HCT116 (cell line): ENCODE results near the gene FOXD2. TPM values are rescaled to one million over a fixed set of nuclear protein-coding genes. Genes with fewer than 3 reads are reported as not detected.

Experiments used
- ATAC-seq: fragments of 200-7000 bp; cut with Tn5 transposase; 2 replicates; pipeline ENCODE4 v1.9.1; 2020; ENCODE audit warnings: mild to moderate bottlenecking, moderate library complexity
- BruUV-seq: library from RNA; stranded (reverse); fragments of 400-500 nt; replicated peaks from 2 replicates; lab custom pipeline; 2021; lab: Mats Ljungman, UMichigan
- CTCF ChIA-PET: fragments of 300-600 bp; sonication (Branson Sonifier 250); formaldehyde crosslinking; loops from one replicate; lab custom pipeline; 2021; ENCODE audit warnings: antibody characterized with exemption; lab: Charles Lee
- POLR2A ChIA-PET: fragments of 300-600, 350-600 bp; sonication (Branson Sonifier 250); formaldehyde crosslinking; loops from one replicate; lab custom pipeline; 2021; ENCODE audit warnings: antibody characterized with exemption; lab: Charles Lee
- RAD21 ChIA-PET, 2 experiments: fragments of 300-600 bp; sonication (Branson Sonifier 250); formaldehyde crosslinking; loops; one replicate each; lab custom pipeline; 2023; ENCODE audit warnings: low total read pairs in 2 of 2; ENCODE audit not compliant: uncharacterized antibody in 2 of 2, unreplicated experiment in 2 of 2, low non-redundant PET in 1 of 2; lab: Charles Lee
- DNase-seq: peaks from one replicate; pipeline ENCODE4 v3.0.0-alpha.2; 2010; ENCODE audit warnings: low read depth, low spot score
- H2AFZ ChIP-seq: fragments of 200-600 bp; shearing (Covaris generic), sonication (generic); 2 replicates; pipeline ENCODE4 v1.6.1; 2017; ENCODE audit warnings: low read depth, mixed run types, mixed read lengths, antibody characterized with exemption, low read length; ENCODE audit not compliant: poor library complexity, severe bottlenecking
- H3K27ac ChIP-seq: 2 replicates; pipeline ENCODE4 v1.5.1; 2012; ENCODE audit warnings: low read depth, low read length
- H3K27me3 ChIP-seq: fragments of 200-600 bp; sonication (generic); 2 replicates; pipeline ENCODE4 v1.6.1; 2016; ENCODE audit warnings: mixed run types, low read length, mixed read lengths; ENCODE audit not compliant: insufficient read depth
- H3K36me3 ChIP-seq, 2 experiments: fragments of 200-500 bp in 1 of 2; fragments of 200-600 bp in 1 of 2; sonication (Bioruptor generic) in 1 of 2; sonication (generic) in 1 of 2; 2 replicates each; pipeline versions ENCODE4 v1.5.1 to v1.6.1; 2014 to 2016; ENCODE audit warnings: low read length in 2 of 2, inconsistent platforms in 1 of 2, mixed read lengths in 1 of 2, mixed run types in 1 of 2; ENCODE audit not compliant: insufficient read depth in 2 of 2, control insufficient read depth in 1 of 2
- H3K4me1 ChIP-seq, 2 experiments: fragments of 200-600 bp in 1 of 2; sonication (generic) in 1 of 2; 2 replicates each; pipeline versions ENCODE4 v1.5.1 to v1.6.1; 2012 to 2017; ENCODE audit warnings: low read length in 2 of 2, inconsistent platforms in 1 of 2, mild to moderate bottlenecking in 1 of 2, mixed read lengths in 1 of 2, mixed run types in 1 of 2, moderate library complexity in 1 of 2; ENCODE audit not compliant: insufficient read depth in 2 of 2, control insufficient read depth in 1 of 2
- H3K4me2 ChIP-seq: fragments of 200-600 bp; sonication (generic); 2 replicates; pipeline ENCODE4 v1.6.1; 2017; ENCODE audit warnings: mixed run types, low read length, mixed read lengths
- H3K4me3 ChIP-seq, 2 experiments: fragments of 200-600 bp in 1 of 2; sonication (generic) in 1 of 2; replicated peaks in 1 of 2; 2 replicates each; pipeline ENCODE4 v1.5.1; 2011 to 2016; ENCODE audit warnings: low read length in 2 of 2, control low read depth in 1 of 2, low read depth in 1 of 2, mild to moderate bottlenecking in 1 of 2, mixed read lengths in 1 of 2, mixed run types in 1 of 2
- H3K79me2 ChIP-seq: fragments of 200-600 bp; sonication (generic); 2 replicates; pipeline ENCODE4 v1.6.1; 2017; ENCODE audit warnings: mild to moderate bottlenecking, mixed run types, low read length, moderate library complexity, mixed read lengths; ENCODE audit not compliant: insufficient read depth
- H3K9ac ChIP-seq: fragments of 200-600 bp; sonication (generic); 2 replicates; pipeline ENCODE4 v1.6.1; 2016; ENCODE audit warnings: low read length, mixed read lengths
- H3K9me2 ChIP-seq: fragments of 200-600 bp; sonication (generic), shearing (Covaris generic); 2 replicates; pipeline ENCODE4 v1.6.1; 2017; ENCODE audit warnings: mixed run types, mild to moderate bottlenecking, moderate library complexity; ENCODE audit not compliant: insufficient read depth
- H3K9me3 ChIP-seq, 2 experiments: fragments of 200-500 bp in 1 of 2; fragments of 200-600 bp in 1 of 2; sonication (Bioruptor generic) in 1 of 2; sonication (generic) in 1 of 2; 2 replicates each; pipeline ENCODE4 v1.6.1; 2014 to 2017; ENCODE audit warnings: low read length in 2 of 2, mixed read lengths in 2 of 2, inconsistent platforms in 1 of 2, low read depth in 1 of 2, mild to moderate bottlenecking in 1 of 2, mixed run types in 1 of 2, moderate library complexity in 1 of 2; ENCODE audit not compliant: control insufficient read depth in 1 of 2, insufficient read depth in 1 of 2
- H4K20me1 ChIP-seq: fragments of 200-600 bp; sonication (generic), shearing (Covaris generic); 2 replicates; pipeline ENCODE4 v1.6.1; 2017; ENCODE audit warnings: mixed run types, mild to moderate bottlenecking, moderate library complexity; ENCODE audit not compliant: insufficient read depth
- ATF3 ChIP-seq: IDR thresholded peaks from 2 replicates; pipeline ENCODE4 v1.6.1; 2012
- CEBPB ChIP-seq: IDR thresholded peaks from 2 replicates; pipeline ENCODE4 v1.6.1; 2012; ENCODE audit warnings: low read depth
- EGR1 ChIP-seq: IDR thresholded peaks from 2 replicates; pipeline ENCODE4 v1.6.1; 2012; ENCODE audit warnings: low read depth
- ELF1 ChIP-seq: IDR thresholded peaks from 2 replicates; pipeline ENCODE4 v1.6.1; 2012; ENCODE audit warnings: low read depth, borderline replicate concordance
- EZH2phosphoT487 ChIP-seq: fragments of 200-600 bp; IDR thresholded peaks from 2 replicates; pipeline ENCODE4 v1.6.1; 2018; ENCODE audit warnings: antibody characterized with exemption, borderline replicate concordance
- FOSL1 ChIP-seq: IDR thresholded peaks from 2 replicates; pipeline ENCODE4 v1.6.1; 2012; ENCODE audit warnings: low read depth
- JUND ChIP-seq: IDR thresholded peaks from 2 replicates; pipeline ENCODE4 v1.6.1; 2012
- POLR2AphosphoS5 ChIP-seq: IDR thresholded peaks from 2 replicates; pipeline ENCODE4 v1.6.1; 2011; ENCODE audit warnings: mild to moderate bottlenecking, low read depth, low read length, moderate library complexity
- SIN3A ChIP-seq: IDR thresholded peaks from 2 replicates; pipeline ENCODE4 v1.6.1; 2012; ENCODE audit warnings: low read depth
- TCF7L2 ChIP-seq: IDR thresholded peaks from 2 replicates; pipeline ENCODE4 v1.7.0; 2011; ENCODE audit warnings: borderline replicate concordance, inconsistent platforms; ENCODE audit not compliant: insufficient read depth, insufficient read length; ENCODE audit errors: extremely low read depth
- ZFX ChIP-seq: fragments of 450-650 bp; IDR thresholded peaks from 2 replicates; pipeline ENCODE4 v1.6.1; 2017
- ZNF274 ChIP-seq: fragments of 200-500 bp; sonication (Bioruptor generic); IDR thresholded peaks from 2 replicates; pipeline ENCODE4 v1.6.1; 2014; ENCODE audit warnings: mild to moderate bottlenecking, low read depth, low read length, inconsistent platforms
- intact Hi-C: fragments of 100-400 bp; cut with micrococcal nuclease; formaldehyde crosslinking; loops from 2 replicates; pipeline ENCODE4 v1.10.0; 2022
- total RNA-seq: library from RNA; stranded (reverse); gene quantifications from one replicate; pipeline ENCODE4 v1.2.1, GENCODE V29; 2021; ENCODE audit not compliant: unreplicated experiment
- TF ChIP-seq, protein P1 (sequence below): IDR thresholded peaks from 2 replicates; pipeline ENCODE4 v1.6.1; 2011; ENCODE audit warnings: mild to moderate bottlenecking, low read length, moderate library complexity; ENCODE audit not compliant: insufficient replicate concordance; ENCODE audit errors: extremely low read depth
- TF ChIP-seq, protein P2 (sequence below): IDR thresholded peaks from 2 replicates; pipeline ENCODE4 v1.6.1; 2012

The FOXD2 gene
- total RNA-seq, 1 experiment from 2014 or later = 1.9 TPM

- TF ChIP-seq, protein P1, sequence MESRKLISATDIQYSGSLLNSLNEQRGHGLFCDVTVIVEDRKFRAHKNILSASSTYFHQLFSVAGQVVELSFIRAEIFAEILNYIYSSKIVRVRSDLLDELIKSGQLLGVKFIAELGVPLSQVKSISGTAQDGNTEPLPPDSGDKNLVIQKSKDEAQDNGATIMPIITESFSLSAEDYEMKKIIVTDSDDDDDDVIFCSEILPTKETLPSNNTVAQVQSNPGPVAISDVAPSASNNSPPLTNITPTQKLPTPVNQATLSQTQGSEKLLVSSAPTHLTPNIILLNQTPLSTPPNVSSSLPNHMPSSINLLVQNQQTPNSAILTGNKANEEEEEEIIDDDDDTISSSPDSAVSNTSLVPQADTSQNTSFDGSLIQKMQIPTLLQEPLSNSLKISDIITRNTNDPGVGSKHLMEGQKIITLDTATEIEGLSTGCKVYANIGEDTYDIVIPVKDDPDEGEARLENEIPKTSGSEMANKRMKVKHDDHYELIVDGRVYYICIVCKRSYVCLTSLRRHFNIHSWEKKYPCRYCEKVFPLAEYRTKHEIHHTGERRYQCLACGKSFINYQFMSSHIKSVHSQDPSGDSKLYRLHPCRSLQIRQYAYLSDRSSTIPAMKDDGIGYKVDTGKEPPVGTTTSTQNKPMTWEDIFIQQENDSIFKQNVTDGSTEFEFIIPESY = no peak
- TF ChIP-seq POLR2AphosphoS5 (no peak), ZFX (no peak), CEBPB (no peak), EGR1 (no peak), FOSL1 (no peak), SIN3A (no peak), ZNF274 (no peak), ELF1 (no peak)
- TF ChIP-seq, protein P2, sequence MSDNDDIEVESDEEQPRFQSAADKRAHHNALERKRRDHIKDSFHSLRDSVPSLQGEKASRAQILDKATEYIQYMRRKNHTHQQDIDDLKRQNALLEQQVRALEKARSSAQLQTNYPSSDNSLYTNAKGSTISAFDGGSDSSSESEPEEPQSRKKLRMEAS = no peak
These were observed 31.0 kb downstream of the FOXD2 start (continued) for GRCh38 chr1:47468709-47469389.

DNA sequence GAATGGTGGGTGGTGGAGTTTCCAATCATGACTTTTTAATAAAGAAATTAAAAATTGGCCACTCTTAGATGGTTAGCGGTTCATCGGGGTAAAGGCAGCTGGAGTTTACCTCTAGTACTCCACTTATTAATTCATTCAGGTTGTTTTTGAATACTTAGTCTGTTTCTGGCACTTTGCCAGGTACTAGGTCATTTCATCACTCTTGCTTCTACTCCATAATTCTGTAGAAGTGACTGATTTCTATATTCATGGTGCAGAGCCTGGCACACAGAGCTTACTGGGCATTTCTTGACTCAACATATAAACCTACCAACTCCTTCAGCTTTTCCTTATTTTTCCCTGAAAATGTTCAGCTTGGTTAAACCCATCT lies 31.5 kb downstream of the FOXD2 start:
- intact Hi-C loops = no loop called here
- Histone ChIP-seq H4K20me1 (no peaks in the 10 kb centered on the region), H3K79me2 (no peaks in the 10 kb centered on the region), H3K4me2 (no peak overlapping the region), H3K9ac (no peak overlapping the region), H3K9me2 (no peaks in the 10 kb centered on the region), H3K36me3 (no peaks in the 10 kb centered on the region), H3K27me3 (peaks cover 10% of the 10 kb centered on the region; the same call in 1 of the 2 replicates), H3K27ac (no peak overlapping the region), H2AFZ (no peak overlapping the region), H3K4me1 (no peaks in the 10 kb centered on the region), H3K9me3 (no peaks in the 10 kb centered on the region), H3K4me3 (no peak overlapping the region)
- ATAC-seq (no peak), DNase-seq (no peak)
- CTCF ChIA-PET = no interaction called here
- RAD21 ChIA-PET = no interaction called here
- POLR2A ChIA-PET = no interaction called here
- TF ChIP-seq EZH2phosphoT487 = no peak
- no peak for TF ChIP-seq ATF3
- TF ChIP-seq EGR1 = no peak
- no peak for TF ChIP-seq JUND
- TF ChIP-seq TCF7L2 = no peak
- BruUV-seq = no TSS peak
